Measurements from ENCODE around the gene AGAP3. TPM values are rescaled to one million over a fixed set of nuclear protein-coding genes. Genes with fewer than 3 reads are reported as not detected.
A peak's percentile ranks its signal among the peaks of the same experiment; 100 is the strongest.

The AGAP3 gene
- polyA plus RNA-seq, 1 donor (not counting 4 experiments of a cell fraction or from before 2014, with no cell fraction given): 64.3 TPM

- no peaks in the 10 kb centered on the region for H3K9me1 ChIP-seq (ENCODE audit: control insufficient read depth, extremely low read depth, insufficient read depth, low read length)
- DNase-seq (ENCODE audit: low read depth, low spot score) (no peak), FAIRE-seq (no peak)
- H3K27me3 ChIP-seq (ENCODE audit: control insufficient read depth, extremely low read depth, insufficient read depth, low read length): no peaks in the 10 kb centered on the region
- H2AFZ ChIP-seq (ENCODE audit: control insufficient read depth, low read length): no peak overlapping the region
- no peak overlapping the region for H3K27ac ChIP-seq (ENCODE audit: control insufficient read depth, insufficient read depth, low read length)
- H3K9me3 ChIP-seq (ENCODE audit: control insufficient read depth, low read depth, low read length): no peaks in the 10 kb centered on the region
- H3K4me3 ChIP-seq (ENCODE audit: control insufficient read depth in 2 of 3, extremely low read depth in 1 of 3, insufficient read depth in 2 of 3, low read depth in 1 of 3, low read length in 3 of 3): peak overlapping the region; percentile 68 to 92 (median 79)
- peak overlapping the region; percentile 79 for H3K9ac ChIP-seq (ENCODE audit: control insufficient read depth, extremely low read depth, insufficient read depth, low read length)
- peaks cover 2% of the 10 kb centered on the region for H4K20me1 ChIP-seq (ENCODE audit: control insufficient read depth, extremely low read depth, insufficient read depth, low read length)
- peaks cover 28% of the 10 kb centered on the region for H3K79me2 ChIP-seq (ENCODE audit: control insufficient read depth, insufficient read depth, low read length)
- H3K4me2 ChIP-seq (ENCODE audit: control insufficient read depth, extremely low read depth, insufficient read depth, low read depth, low read length): peak overlapping the region; percentile 97
- peaks cover 26% of the 10 kb centered on the region for H3K4me1 ChIP-seq (ENCODE audit: control insufficient read depth, extremely low read depth, insufficient read depth, low read length)
- peaks cover 15 to 19% of the 10 kb centered on the region in 2 experiments for H3K36me3 ChIP-seq (ENCODE audit: control insufficient read depth in 2 of 2, extremely low read depth in 1 of 2, insufficient read depth in 2 of 2, low read length in 2 of 2)
- dilution Hi-C loops (cut with MboI; ENCODE audit: extremely low pct_ligation_motif_present, low sequenced_read_pairs): no loop called here
- TF ChIP-seq EZH2 (IDR thresholded peaks at IDR 0.05; ENCODE audit: low read length) (no peak), CTCF (optimal IDR thresholded peaks at IDR 0.05 in 1 of 3, IDR thresholded peaks at IDR 0.05 in 1 of 3, conservative IDR thresholded peaks at IDR 0.05 in 1 of 3; ENCODE audit: extremely low read depth in 1 of 3, insufficient read depth in 2 of 3, low read length in 3 of 3) (no peak)
Measured at GRCh38 chr7:151079199-151079910, 6.9 kb upstream of the AGAP3 start.

GRCh38 chr7:151080067-151080521, 6.2 kb upstream of the AGAP3 start:
- dilution Hi-C loops (cut with MboI; ENCODE audit: extremely low pct_ligation_motif_present, low sequenced_read_pairs): no loop called here
- Histone ChIP-seq H3K9me3 (ENCODE audit: control insufficient read depth, low read depth, low read length) (no peaks in the 10 kb centered on the region), H3K27ac (ENCODE audit: control insufficient read depth, insufficient read depth, low read length) (peak overlapping the region; percentile 67), H3K4me2 (ENCODE audit: control insufficient read depth, extremely low read depth, insufficient read depth, low read depth, low read length) (peak overlapping the region; percentile 97), H3K9ac (ENCODE audit: control insufficient read depth, extremely low read depth, insufficient read depth, low read length) (peak overlapping the region; percentile 79), H3K4me1 (ENCODE audit: control insufficient read depth, extremely low read depth, insufficient read depth, low read length) (peaks cover 26% of the 10 kb centered on the region), H3K79me2 (ENCODE audit: control insufficient read depth, insufficient read depth, low read length) (peaks cover 28% of the 10 kb centered on the region), H3K9me1 (ENCODE audit: control insufficient read depth, extremely low read depth, insufficient read depth, low read length) (no peaks in the 10 kb centered on the region), H3K4me3 (ENCODE audit: control insufficient read depth in 2 of 3, extremely low read depth in 1 of 3, insufficient read depth in 2 of 3, low read depth in 1 of 3, low read length in 3 of 3) (peak overlapping the region; percentile 68 to 92 (median 79)), H3K36me3 (ENCODE audit: control insufficient read depth in 2 of 2, extremely low read depth in 1 of 2, insufficient read depth in 2 of 2, low read length in 2 of 2) (peaks cover 9 to 19% of the 10 kb centered on the region in 2 experiments), H2AFZ (ENCODE audit: control insufficient read depth, low read length) (peak overlapping the region; percentile 4), H4K20me1 (ENCODE audit: control insufficient read depth, extremely low read depth, insufficient read depth, low read length) (no peaks in the 10 kb centered on the region), H3K27me3 (ENCODE audit: control insufficient read depth, extremely low read depth, insufficient read depth, low read length) (no peaks in the 10 kb centered on the region)
- TF ChIP-seq EZH2 (IDR thresholded peaks at IDR 0.05; ENCODE audit: low read length) (no peak), CTCF (optimal IDR thresholded peaks at IDR 0.05 in 1 of 3, IDR thresholded peaks at IDR 0.05 in 1 of 3, conservative IDR thresholded peaks at IDR 0.05 in 1 of 3; ENCODE audit: extremely low read depth in 1 of 3, insufficient read depth in 2 of 3, low read length in 3 of 3) (no peak)
- no peak for DNase-seq (ENCODE audit: low read depth, low spot score)
- FAIRE-seq: no peak
